Thoracic aorta (tissue), 2 donors: ENCODE measurements around the gene FREM3. TPM values are rescaled to one million over a fixed set of nuclear protein-coding genes. Genes with fewer than 3 reads are reported as not detected.
"Not testable (repeated sequence)": the region's sequence is repeated elsewhere in the genome, so short reads cannot be mapped to it uniquely, and the experiment has no call there.

Source experiments
- ATAC-seq: fragments of 150-250 bp; one replicate; pipeline ENCODE4 v1.8.0; 2017; ENCODE audit warnings: low read depth; ENCODE audit not compliant: insufficient number of reproducible peaks, low FRiP score
- DNase-seq: peaks from one replicate; pipeline ENCODE4 v3.0.0-alpha.2; 2020; ENCODE audit warnings: low spot score
- H3K27ac ChIP-seq, 2 donors: fragments of 200-600 bp; sonication (generic); 1 replicate in 1 of 2; 2 replicates in 1 of 2; pipeline ENCODE4 v1.5.1; 2016; ENCODE audit warnings: mild to moderate bottlenecking in 2 of 2, moderate library complexity in 2 of 2
- H3K27me3 ChIP-seq: fragments of 200-600 bp; sonication (generic); replicated peaks from 2 replicates; pipeline ENCODE4 v1.6.0; 2016; ENCODE audit warnings: mild to moderate bottlenecking; ENCODE audit not compliant: insufficient read depth
- H3K36me3 ChIP-seq: fragments of 200-600 bp; sonication (generic); one replicate; pipeline ENCODE4 v1.5.1; 2016
- H3K4me1 ChIP-seq, 2 donors: fragments of 200-600 bp; sonication (generic); 1 replicate in 1 of 2; 2 replicates in 1 of 2; pipeline versions ENCODE4 v1.5.1 to v1.6.0; 2016; ENCODE audit warnings: low read depth in 2 of 2, mild to moderate bottlenecking in 1 of 2; ENCODE audit not compliant: control insufficient read depth in 1 of 2
- H3K4me3 ChIP-seq: fragments of 200-600 bp; sonication (generic); 2 replicates; pipeline ENCODE4 v1.5.1; 2016; ENCODE audit warnings: mild to moderate bottlenecking
- H3K9me3 ChIP-seq: fragments of 200-600 bp; sonication (generic); 2 replicates; pipeline ENCODE4 v1.5.1; 2016
- CTCF ChIP-seq: fragments of 200-600 bp; sonication (generic); IDR thresholded peaks from one replicate; pipeline ENCODE4 v1.5.1; 2019; ENCODE audit warnings: antibody characterized with exemption
- total RNA-seq, 2 donors: library from RNA; depleted of rRNA; stranded (reverse); fragments of >200 nt; gene quantifications; one replicate each; pipeline versions ENCODE4 v1.1.0 to v1.2.3, GENCODE V29; 2016

FREM3 gene
- total RNA-seq, 2 donors from 2014 or later: 0.14 TPM

DNA sequence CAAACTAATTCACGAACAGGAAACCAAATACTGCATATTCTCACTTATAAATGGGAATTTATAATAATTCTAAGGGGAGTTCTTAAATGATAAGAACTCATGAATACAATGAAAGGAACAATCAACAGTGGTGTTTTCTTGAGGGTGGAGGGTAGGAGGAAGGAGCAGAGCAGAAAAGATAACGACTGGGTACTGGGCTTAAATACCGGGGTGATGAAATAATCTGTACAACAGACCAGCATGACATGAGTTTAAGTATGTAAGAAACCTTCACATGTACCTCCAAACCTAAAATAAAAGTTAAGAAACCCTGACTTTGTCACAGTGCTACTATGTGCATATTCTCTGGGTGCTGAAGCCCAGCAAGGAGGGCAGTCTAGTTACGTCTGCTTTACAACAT, 6.6 kb downstream of the FREM3 start:
- no peaks in the 10 kb centered on the region for H3K36me3 ChIP-seq
- H3K27ac ChIP-seq: no peak overlapping the region
- no peak overlapping the region for H3K4me3 ChIP-seq
- H3K27me3 ChIP-seq: no peaks in the 10 kb centered on the region
- no peak for TF ChIP-seq CTCF
- H3K9me3 ChIP-seq: no peaks in the 10 kb centered on the region
- no peaks in the 10 kb centered on the region for H3K4me1 ChIP-seq
- ATAC-seq (no peak), DNase-seq (no peak)

DNA sequence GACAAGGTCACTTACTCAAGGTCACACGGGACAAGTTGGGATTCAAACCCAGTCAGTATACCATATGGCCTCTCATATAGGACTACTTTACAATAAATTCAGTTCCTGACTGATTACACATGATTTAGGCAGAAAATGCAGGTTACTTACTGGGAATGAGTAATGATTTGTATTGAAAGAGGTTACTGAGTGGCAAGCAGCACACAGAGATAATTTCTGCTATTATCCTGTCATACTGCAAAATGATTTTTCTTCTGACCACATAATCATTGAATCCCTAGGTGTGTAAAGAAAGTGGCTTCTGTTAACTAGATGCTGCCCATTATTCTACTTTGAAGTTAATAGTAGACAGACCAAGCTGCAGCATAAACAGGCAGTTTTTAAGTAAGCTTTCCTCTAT, 8.2 kb downstream of the FREM3 start:
- Histone ChIP-seq H3K27ac (no peak overlapping the region), H3K27me3 (no peaks in the 10 kb centered on the region), H3K4me1 (no peaks in the 10 kb centered on the region), H3K4me3 (no peak overlapping the region), H3K36me3 (no peaks in the 10 kb centered on the region), H3K9me3 (no peaks in the 10 kb centered on the region)
- no peak for TF ChIP-seq CTCF
- DNase-seq (no peak), ATAC-seq (no peak)

- Histone ChIP-seq H3K4me3 (no peak overlapping the region), H3K27ac (no peak overlapping the region), H3K9me3 (no peaks in the 10 kb centered on the region), H3K27me3 (no peaks in the 10 kb centered on the region), H3K36me3 (no peaks in the 10 kb centered on the region), H3K4me1 (no peaks in the 10 kb centered on the region)
- no peak for TF ChIP-seq CTCF
- DNase-seq: no peak
- ATAC-seq: no peak
Measured at GRCh38 chr4:143679434-143679833, 21.0 kb downstream of the FREM3 start.

DNA sequence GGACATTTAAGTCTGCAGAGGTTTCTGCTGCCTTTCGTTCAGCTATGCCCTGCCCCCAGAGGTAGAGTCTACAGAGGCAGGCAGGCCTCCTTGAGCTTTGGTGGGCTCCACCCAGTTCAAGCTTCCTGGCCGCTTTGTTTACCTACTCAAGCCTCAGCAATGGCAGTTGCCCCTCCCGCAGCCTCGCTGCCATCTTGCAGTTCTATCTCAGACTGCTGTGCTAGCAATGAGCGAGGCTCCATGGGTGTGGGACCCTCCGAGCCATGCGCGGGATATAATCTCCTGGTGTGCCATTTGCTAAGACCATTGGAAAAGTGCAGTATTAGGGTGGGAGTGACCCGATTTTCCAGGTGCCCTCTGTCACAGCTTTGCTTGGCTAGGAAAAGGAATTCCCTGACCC, 26.8 kb downstream of the FREM3 start:
- ATAC-seq, H3K9me3 ChIP-seq, H3K27ac ChIP-seq, H3K4me3 ChIP-seq, H3K36me3 ChIP-seq, DNase-seq, H3K4me1 ChIP-seq, H3K27me3 ChIP-seq: not testable (repeated sequence)

DNA sequence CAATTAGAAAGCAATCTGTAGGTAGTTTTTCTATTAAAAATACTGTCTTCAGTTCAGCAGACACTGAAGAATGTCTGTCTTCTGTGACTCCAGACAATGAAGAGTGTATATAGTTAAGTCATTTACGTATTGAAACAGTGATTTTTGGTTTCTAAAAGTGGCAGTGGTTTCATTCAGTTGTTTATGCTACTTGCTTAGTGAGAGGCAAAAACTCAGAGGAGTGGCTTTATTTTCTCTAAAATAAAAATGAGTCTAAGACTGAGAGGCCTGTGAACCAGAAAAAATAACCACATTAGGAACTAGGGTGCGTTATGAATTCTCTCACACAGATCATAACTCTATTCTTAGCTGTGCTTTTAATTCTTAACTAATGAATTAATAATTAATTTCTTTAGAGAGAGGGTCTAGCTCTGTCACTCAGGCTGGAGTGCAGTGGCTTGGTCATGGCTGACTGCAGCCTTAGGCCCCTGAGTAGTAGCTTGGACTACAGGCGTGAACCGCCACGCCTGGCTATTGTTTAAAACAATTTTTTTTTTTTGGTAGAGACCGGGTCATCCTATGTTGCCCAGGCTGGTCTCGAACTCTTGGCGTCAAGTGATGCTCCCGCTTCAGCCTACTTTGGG, 31.4 kb downstream of the FREM3 start:
- peaks cover 3 to 5% of the 10 kb centered on the region in 2 donors for H3K4me1 ChIP-seq
- DNase-seq (no peak), ATAC-seq (peak; percentile 50)
- no peak for TF ChIP-seq CTCF
- H3K36me3 ChIP-seq: no peaks in the 10 kb centered on the region
- H3K9me3 ChIP-seq: no peaks in the 10 kb centered on the region
- no peak overlapping the region for H3K4me3 ChIP-seq
- no peak overlapping the region for H3K27ac ChIP-seq
- H3K27me3 ChIP-seq: no peaks in the 10 kb centered on the region

- no peaks in the 10 kb centered on the region for H3K27me3 ChIP-seq
Measured at GRCh38 chr4:143667461-143667860, 33.0 kb downstream of the FREM3 start.

More at GRCh38 chr4:143667461-143667860, 33.0 kb downstream of the FREM3 start:
- Histone ChIP-seq H3K36me3 (no peaks in the 10 kb centered on the region), H3K4me1 (peaks cover 3 to 5% of the 10 kb centered on the region in 2 donors), H3K4me3 (peak overlapping the region; percentile 29), H3K9me3 (no peaks in the 10 kb centered on the region), H3K27ac (peak overlapping the region in 1 of 2 donors; percentile 59)
- peak; percentile 11 for DNase-seq
- no peak for TF ChIP-seq CTCF
- peak; percentile 86 for ATAC-seq
